ENCODE data around the gene TMEM131. TPM values are rescaled to one million over a fixed set of nuclear protein-coding genes. Genes with fewer than 3 reads are reported as not detected.

The TMEM131 gene
- total RNA-seq, 1 donor from 2014 or later: 36.4 TPM

DNA sequence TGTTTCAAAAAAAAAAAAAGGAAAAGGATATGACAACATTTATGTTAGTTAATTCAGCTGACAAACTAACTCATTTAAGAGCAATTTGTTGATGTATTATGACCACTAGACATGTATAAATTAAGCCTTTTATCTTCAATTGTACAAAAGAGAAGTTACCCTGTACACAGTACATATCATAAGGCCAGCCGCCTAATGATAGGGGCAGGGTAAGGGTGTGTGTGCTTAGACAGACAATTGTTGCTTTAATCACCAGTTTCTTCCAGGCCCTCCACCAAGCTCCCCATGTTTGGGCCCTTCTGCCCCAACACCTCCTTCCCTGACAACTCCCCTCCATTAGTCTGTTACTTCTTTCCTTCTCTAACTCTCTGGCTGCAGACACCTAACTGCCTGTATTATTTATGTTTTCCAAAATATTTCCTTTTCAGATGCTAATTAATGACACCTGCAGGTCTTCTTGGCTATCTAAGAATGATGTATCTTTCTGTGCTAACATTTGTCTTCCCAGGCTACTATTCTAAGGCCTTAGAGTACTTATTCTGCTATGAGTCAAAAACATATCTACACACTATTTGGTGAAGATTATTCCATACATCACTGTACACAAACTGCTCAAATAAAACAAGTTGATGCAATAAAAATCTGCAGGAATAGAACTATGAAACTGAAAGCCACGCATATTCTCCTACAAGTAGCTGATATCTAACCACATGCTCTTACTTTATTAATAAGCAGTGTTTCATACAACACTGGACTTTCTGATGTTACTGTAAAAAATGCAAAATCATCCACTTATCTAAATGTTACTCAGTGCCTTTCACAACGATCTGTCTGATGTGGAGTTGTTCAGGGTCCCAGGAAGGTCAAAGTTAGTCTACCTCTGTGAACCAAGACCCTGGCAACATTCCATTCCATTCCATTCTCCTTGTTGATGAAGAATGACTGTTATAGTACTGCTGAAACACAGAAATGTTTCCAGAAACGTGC is 26.4 kb downstream of the TMEM131 start:
- Mint-ChIP-seq H3K27me3 (ENCODE audit: unreplicated experiment) (no peaks in the 10 kb centered on the region), H3K27ac (ENCODE audit: unreplicated experiment) (no peak overlapping the region), H3K36me3 (ENCODE audit: unreplicated experiment) (peaks cover 10% of the 10 kb centered on the region), H3K4me3 (ENCODE audit: unreplicated experiment) (no peak overlapping the region), H3K4me1 (ENCODE audit: unreplicated experiment) (peaks cover 8% of the 10 kb centered on the region), H3K9me3 (ENCODE audit: unreplicated experiment) (peaks cover 15% of the 10 kb centered on the region)
- no peak for DNase-seq (ENCODE audit: extremely low spot score, unreplicated experiment)
- TF ChIP-seq, protein P1, sequence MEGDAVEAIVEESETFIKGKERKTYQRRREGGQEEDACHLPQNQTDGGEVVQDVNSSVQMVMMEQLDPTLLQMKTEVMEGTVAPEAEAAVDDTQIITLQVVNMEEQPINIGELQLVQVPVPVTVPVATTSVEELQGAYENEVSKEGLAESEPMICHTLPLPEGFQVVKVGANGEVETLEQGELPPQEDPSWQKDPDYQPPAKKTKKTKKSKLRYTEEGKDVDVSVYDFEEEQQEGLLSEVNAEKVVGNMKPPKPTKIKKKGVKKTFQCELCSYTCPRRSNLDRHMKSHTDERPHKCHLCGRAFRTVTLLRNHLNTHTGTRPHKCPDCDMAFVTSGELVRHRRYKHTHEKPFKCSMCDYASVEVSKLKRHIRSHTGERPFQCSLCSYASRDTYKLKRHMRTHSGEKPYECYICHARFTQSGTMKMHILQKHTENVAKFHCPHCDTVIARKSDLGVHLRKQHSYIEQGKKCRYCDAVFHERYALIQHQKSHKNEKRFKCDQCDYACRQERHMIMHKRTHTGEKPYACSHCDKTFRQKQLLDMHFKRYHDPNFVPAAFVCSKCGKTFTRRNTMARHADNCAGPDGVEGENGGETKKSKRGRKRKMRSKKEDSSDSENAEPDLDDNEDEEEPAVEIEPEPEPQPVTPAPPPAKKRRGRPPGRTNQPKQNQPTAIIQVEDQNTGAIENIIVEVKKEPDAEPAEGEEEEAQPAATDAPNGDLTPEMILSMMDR (IDR thresholded peaks at IDR 0.05): no peak

DNA sequence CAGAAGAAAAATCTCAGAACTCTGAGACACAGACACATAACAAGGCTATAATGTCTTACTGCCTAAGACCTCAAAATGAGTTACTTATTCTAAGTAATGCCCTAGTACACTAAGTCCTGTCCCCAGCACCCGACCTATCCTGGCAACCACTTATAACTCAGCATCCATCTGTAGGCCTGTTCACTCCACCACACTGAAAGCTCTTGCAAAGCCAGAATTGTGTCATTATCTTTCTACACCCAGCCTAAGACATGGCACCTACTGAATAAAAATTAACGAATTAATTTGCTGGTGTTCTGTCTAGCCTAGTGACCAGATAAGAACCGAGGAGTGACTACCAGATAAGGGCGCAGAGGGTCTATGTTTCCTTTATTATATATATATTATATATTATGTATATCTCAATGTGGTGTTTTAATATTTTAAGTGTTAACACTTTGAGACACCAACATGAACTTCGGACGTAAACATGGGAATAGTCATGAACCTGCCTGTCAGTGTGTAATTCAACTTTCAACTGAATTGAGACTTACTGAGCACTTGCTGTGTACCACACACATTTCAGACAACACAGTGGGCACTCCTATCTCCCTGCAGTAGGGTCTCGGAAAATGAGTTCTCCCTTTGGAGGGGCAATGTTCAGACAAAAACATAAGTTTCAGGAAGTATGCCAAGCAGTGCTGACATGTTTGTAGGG is 27.7 kb downstream of the TMEM131 start:
- Mint-ChIP-seq H3K27me3 (ENCODE audit: unreplicated experiment) (no peaks in the 10 kb centered on the region), H3K36me3 (ENCODE audit: unreplicated experiment) (peaks cover 3% of the 10 kb centered on the region), H3K27ac (ENCODE audit: unreplicated experiment) (no peak overlapping the region), H3K4me1 (ENCODE audit: unreplicated experiment) (peaks cover 14% of the 10 kb centered on the region), H3K9me3 (ENCODE audit: unreplicated experiment) (peaks cover 2% of the 10 kb centered on the region), H3K4me3 (ENCODE audit: unreplicated experiment) (no peak overlapping the region)
- TF ChIP-seq, protein P1 (IDR thresholded peaks at IDR 0.05): no peak
- DNase-seq (ENCODE audit: extremely low spot score, unreplicated experiment): no peak

DNA sequence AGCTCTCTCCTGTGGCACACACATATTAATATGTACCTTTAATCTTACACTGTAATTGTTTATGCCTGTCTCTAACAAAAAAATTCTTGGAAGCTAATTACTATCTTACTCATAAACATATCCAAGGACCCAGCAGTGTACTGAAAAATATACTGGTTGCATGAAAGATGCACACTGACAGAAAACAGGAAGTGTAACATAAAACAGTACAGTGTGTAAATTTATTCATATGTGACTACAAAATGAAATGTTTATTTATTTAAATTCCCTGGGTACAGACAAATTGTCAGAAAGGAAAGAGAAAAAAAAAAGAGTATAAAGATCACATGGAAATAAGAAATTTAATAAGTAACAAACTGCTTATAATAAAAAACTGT is 28.5 kb downstream of the TMEM131 start:
- Mint-ChIP-seq H3K9me3 (ENCODE audit: unreplicated experiment) (no peaks in the 10 kb centered on the region), H3K4me3 (ENCODE audit: unreplicated experiment) (no peak overlapping the region), H3K36me3 (ENCODE audit: unreplicated experiment) (no peaks in the 10 kb centered on the region), H3K27ac (ENCODE audit: unreplicated experiment) (no peak overlapping the region), H3K4me1 (ENCODE audit: unreplicated experiment) (peaks cover 19% of the 10 kb centered on the region), H3K27me3 (ENCODE audit: unreplicated experiment) (no peaks in the 10 kb centered on the region)
- TF ChIP-seq, protein P1 (IDR thresholded peaks at IDR 0.05): no peak
- no peak for DNase-seq (ENCODE audit: extremely low spot score, unreplicated experiment)

DNA sequence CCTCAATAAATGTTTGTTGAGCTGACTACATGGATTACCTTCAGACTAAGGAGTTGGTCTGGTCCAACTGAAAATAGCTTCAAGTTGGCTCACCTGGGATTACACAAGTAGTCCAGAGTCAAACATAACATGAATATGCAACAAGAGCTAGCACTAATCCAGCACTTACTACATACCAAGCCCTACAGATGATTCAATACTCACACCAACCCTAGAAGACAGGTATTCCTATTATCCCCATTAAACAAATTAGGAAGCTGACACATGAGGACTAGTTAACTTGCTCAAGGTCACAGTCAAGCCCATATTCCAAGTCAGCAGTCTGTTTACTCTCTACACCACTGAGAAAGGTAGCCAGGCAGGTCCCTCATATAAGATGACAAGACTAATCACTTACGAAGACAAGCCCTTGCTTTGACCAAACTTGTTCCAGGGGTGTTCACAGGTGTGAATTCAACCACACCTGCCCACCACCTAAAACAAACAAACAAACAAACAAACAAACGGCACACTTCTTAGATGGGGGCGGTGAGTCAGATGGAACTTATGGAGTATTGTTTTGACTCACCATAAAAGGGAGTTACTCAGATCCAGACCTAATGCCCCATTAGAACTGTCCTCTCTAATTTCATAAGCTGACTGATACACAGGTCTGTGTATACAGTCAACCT is 29.1 kb downstream of the TMEM131 start:
- H3K4me3 Mint-ChIP-seq (ENCODE audit: unreplicated experiment): no peak overlapping the region
- H3K36me3 Mint-ChIP-seq (ENCODE audit: unreplicated experiment): no peaks in the 10 kb centered on the region
- H3K9me3 Mint-ChIP-seq (ENCODE audit: unreplicated experiment): no peaks in the 10 kb centered on the region
- H3K4me1 Mint-ChIP-seq (ENCODE audit: unreplicated experiment): peaks cover 19% of the 10 kb centered on the region
- H3K27ac Mint-ChIP-seq (ENCODE audit: unreplicated experiment): no peak overlapping the region
- no peaks in the 10 kb centered on the region for H3K27me3 Mint-ChIP-seq (ENCODE audit: unreplicated experiment)
- DNase-seq (ENCODE audit: extremely low spot score, unreplicated experiment): no peak
- TF ChIP-seq, protein P1 (IDR thresholded peaks at IDR 0.05): no peak

All from osteocyte (in vitro differentiated cells).